Liver (tissue), 3 donors: Measurements from ENCODE around the gene PMPCB.

Experiments
- CTCF ChIP-seq: fragments of 150-350 bp; IDR thresholded peaks from 2 replicates; pipeline ENCODE4 v1.5.1; 2017; ENCODE audit warnings: improper control_type of control experiment, low read depth, low read length; ENCODE audit not compliant: missing input control
- FOXA1 ChIP-seq: IDR thresholded peaks from 2 replicates; pipeline ENCODE4 v1.6.1; 2016; ENCODE audit warnings: antibody characterized with exemption
- GABPA ChIP-seq, 2 donors: IDR thresholded peaks in 1 of 2; conservative IDR thresholded peaks in 1 of 2; 2 replicates each; pipeline ENCODE4 v1.6.1; 2016; ENCODE audit warnings: antibody characterized with exemption in 2 of 2, mild to moderate bottlenecking in 1 of 2, moderate library complexity in 1 of 2
- HNF4A ChIP-seq, 2 donors: conservative IDR thresholded peaks; 2 replicates each; pipeline ENCODE4 v1.6.1; 2016; ENCODE audit warnings: antibody characterized with exemption in 2 of 2, mild to moderate bottlenecking in 2 of 2
- HNF4G ChIP-seq: IDR thresholded peaks from 2 replicates; pipeline ENCODE4 v1.6.1; 2016; ENCODE audit warnings: antibody characterized with exemption
- JUND ChIP-seq, 2 donors: IDR thresholded peaks; 2 replicates each; pipeline ENCODE4 v1.6.1; 2016; ENCODE audit warnings: antibody characterized with exemption in 2 of 2
- MAX ChIP-seq: IDR thresholded peaks from 2 replicates; pipeline ENCODE4 v1.6.1; 2016; ENCODE audit warnings: antibody characterized with exemption
- NR2F2 ChIP-seq: IDR thresholded peaks from 2 replicates; pipeline ENCODE4 v1.6.1; 2016; ENCODE audit warnings: antibody characterized with exemption
- RAD21 ChIP-seq, 2 donors: IDR thresholded peaks; 2 replicates each; pipeline ENCODE4 v1.6.1; 2016; ENCODE audit warnings: antibody characterized with exemption in 2 of 2, mild to moderate bottlenecking in 2 of 2
- REST ChIP-seq: IDR thresholded peaks from 2 replicates; pipeline ENCODE4 v1.6.1; 2016; ENCODE audit warnings: antibody characterized with exemption, mild to moderate bottlenecking
- SP1 ChIP-seq: IDR thresholded peaks from 2 replicates; pipeline ENCODE4 v1.6.1; 2018; ENCODE audit warnings: antibody characterized with exemption, mild to moderate bottlenecking
- TAF1 ChIP-seq: conservative IDR thresholded peaks from 2 replicates; pipeline ENCODE4 v1.6.1; 2016; ENCODE audit warnings: antibody characterized with exemption, mild to moderate bottlenecking
- YY1 ChIP-seq: IDR thresholded peaks from 2 replicates; pipeline ENCODE4 v1.6.1; 2016; ENCODE audit warnings: antibody characterized with exemption, mild to moderate bottlenecking
- ZBTB33 ChIP-seq: IDR thresholded peaks from 2 replicates; pipeline ENCODE4 v1.6.1; 2016; ENCODE audit warnings: antibody characterized with exemption
- donor health status: healthy.
- donor health status: healthy.

- TF ChIP-seq CTCF: no peak
- TF ChIP-seq ZBTB33: no peak
- TF ChIP-seq TAF1: no peak
- no peak for TF ChIP-seq MAX
- no peak for TF ChIP-seq NR2F2
- no peak for TF ChIP-seq RAD21 (IDR thresholded peaks at IDR 0.05)
- no peak for TF ChIP-seq REST
- TF ChIP-seq GABPA (IDR thresholded peaks at IDR 0.05 in 1 of 2, conservative IDR thresholded peaks at IDR 0.05 in 1 of 2): no peak
- TF ChIP-seq JUND (IDR thresholded peaks at IDR 0.05): no peak
- no peak for TF ChIP-seq HNF4A (conservative IDR thresholded peaks at IDR 0.05)
- no peak for TF ChIP-seq HNF4G
- TF ChIP-seq YY1: no peak
- TF ChIP-seq FOXA1: no peak
- TF ChIP-seq SP1: no peak
These were observed 49.2 kb downstream of the PMPCB start for GRCh38 chr7:103346396-103346795.
